HepG2 (cell line): ENCODE data around the gene TNP2. TPM values are rescaled to one million over a fixed set of nuclear protein-coding genes. Genes with fewer than 3 reads are reported as not detected.

ENCODE experiments used
- JARID2 ChIP-seq: sonication (generic); formaldehyde crosslinking; IDR thresholded peaks from 2 replicates; pipeline ENCODE4 v1.8.1; 2023; ENCODE audit warnings: missing genetic modification reagents, inconsistent platforms; ENCODE audit not compliant: insufficient replicate concordance
- KDM3A ChIP-seq: IDR thresholded peaks from 2 replicates; pipeline ENCODE4 v1.6.1; 2018; ENCODE audit warnings: low read depth, missing compliant biosample characterization
- NCOA1 ChIP-seq: sonication (generic); formaldehyde crosslinking; IDR thresholded peaks from 2 replicates; pipeline ENCODE4 v1.9.0; 2021; ENCODE audit warnings: missing genetic modification reagents
- NFKBIZ ChIP-seq: IDR thresholded peaks from 2 replicates; pipeline ENCODE4 v1.6.1; 2018; ENCODE audit warnings: missing genetic modification reagents, missing compliant biosample characterization
- NFYB ChIP-seq: sonication (generic); formaldehyde crosslinking; IDR thresholded peaks from 2 replicates; pipeline ENCODE4 v1.4.0; 2020; ENCODE audit warnings: missing genetic modification reagents
- RFX5 ChIP-seq: IDR thresholded peaks from 2 replicates; pipeline ENCODE4 v1.6.1; 2011; ENCODE audit warnings: low read depth, low read length, improper control_type of control experiment
- SYNCRIP ChIP-seq: fragments of 200-400 bp; formaldehyde crosslinking; IDR thresholded peaks from 2 replicates; pipeline ENCODE4 v1.6.1; 2018; ENCODE audit warnings: mild to moderate bottlenecking, low read depth, low read length; ENCODE audit not compliant: insufficient read depth
- TEAD2 ChIP-seq: sonication (generic); formaldehyde crosslinking; IDR thresholded peaks from 2 replicates; pipeline ENCODE4 v1.9.0; 2021; ENCODE audit warnings: missing genetic modification reagents
- ZBTB20 ChIP-seq: sonication (generic); formaldehyde crosslinking; IDR thresholded peaks from 2 replicates; pipeline ENCODE4 v1.8.1; 2023; ENCODE audit warnings: missing genetic modification reagents, low read depth, mild to moderate bottlenecking, borderline replicate concordance
- ZBTB8A ChIP-seq: sonication (generic); formaldehyde crosslinking; IDR thresholded peaks from 2 replicates; pipeline ENCODE4 v1.4.0; 2020; ENCODE audit warnings: mild to moderate bottlenecking, low read depth, missing genetic modification reagents, borderline replicate concordance
- ZFY ChIP-seq: sonication (generic); formaldehyde crosslinking; IDR thresholded peaks from 2 replicates; pipeline ENCODE4 v1.4.0; 2020; ENCODE audit warnings: missing genetic modification reagents
- ZNF121 ChIP-seq: sonication (generic); formaldehyde crosslinking; IDR thresholded peaks from 2 replicates; pipeline ENCODE4 v1.5.0; 2020; ENCODE audit warnings: mild to moderate bottlenecking, missing genetic modification reagents
- ZNF225 ChIP-seq: sonication (generic); formaldehyde crosslinking; IDR thresholded peaks from 2 replicates; pipeline ENCODE4 v1.4.0; 2020; ENCODE audit warnings: mild to moderate bottlenecking, missing genetic modification reagents
- ZNF234 ChIP-seq: sonication (generic); formaldehyde crosslinking; conservative IDR thresholded peaks from 2 replicates; pipeline ENCODE4 v1.5.1; 2020; ENCODE audit warnings: mild to moderate bottlenecking, missing genetic modification reagents
- ZNF317 ChIP-seq: sonication (generic); formaldehyde crosslinking; IDR thresholded peaks from 2 replicates; pipeline ENCODE4 v1.5.0; 2020; ENCODE audit warnings: mild to moderate bottlenecking, missing genetic modification reagents
- ZNF446 ChIP-seq: sonication (generic); formaldehyde crosslinking; IDR thresholded peaks from 2 replicates; pipeline ENCODE4 v1.5.0; 2020; ENCODE audit warnings: mild to moderate bottlenecking, missing genetic modification reagents
- ZNF556 ChIP-seq: sonication (generic); formaldehyde crosslinking; IDR thresholded peaks from 2 replicates; pipeline ENCODE4 v1.4.0; 2020; ENCODE audit warnings: mild to moderate bottlenecking, missing genetic modification reagents, borderline replicate concordance
- ZNF629 ChIP-seq: sonication (generic); formaldehyde crosslinking; conservative IDR thresholded peaks from 2 replicates; pipeline ENCODE4 v1.5.0; 2020; ENCODE audit warnings: missing genetic modification reagents
- polyA plus RNA-seq, 8 experiments: library from polyadenylated mRNA; depleted of rRNA in 3 of 8; stranded (reverse) in 7 of 8; unstranded in 1 of 8; fragments of >200 nt; fragmentation: Illumina TruSeq in 4 of 8; extraction: Trizol in 4 of 8; gene quantifications; 2 replicates each; pipeline versions ENCODE4 v1.2.1 to v1.2.3, GENCODE V29; 2011 to 2016; ENCODE audit warnings: low read depth in 4 of 8, missing spikeins in 1 of 8, mixed read lengths in 1 of 8; ENCODE audit not compliant: insufficient read depth in 1 of 8
- total RNA-seq, 5 experiments: library from RNA; depleted of rRNA; stranded (reverse); fragments of >200 nt; fragmentation: Illumina TruSeq; extraction: Trizol; gene quantifications; 2 replicates each; pipeline ENCODE4 v1.2.3, GENCODE V29; 2016; ENCODE audit warnings: low read depth in 1 of 5
- TF ChIP-seq, protein P1 (sequence below): sonication (generic); formaldehyde crosslinking; IDR thresholded peaks from 2 replicates; pipeline ENCODE4 v1.8.1; 2023; ENCODE audit warnings: mild to moderate bottlenecking, missing genetic modification reagents
- TF ChIP-seq, protein P2 (sequence below): sonication (generic); formaldehyde crosslinking; IDR thresholded peaks from 2 replicates; pipeline ENCODE4 v1.5.0; 2020; ENCODE audit warnings: missing genetic modification reagents
- TF ChIP-seq, protein P3 (sequence below): sonication (generic); formaldehyde crosslinking; IDR thresholded peaks from 2 replicates; pipeline ENCODE4 v1.4.0; 2020; ENCODE audit warnings: missing genetic modification reagents, borderline replicate concordance
- TF ChIP-seq, protein P4 (sequence below): sonication (generic); formaldehyde crosslinking; IDR thresholded peaks from 2 replicates; pipeline ENCODE4 v1.4.0; 2020; ENCODE audit warnings: mild to moderate bottlenecking, missing genetic modification reagents

Gene TNP2
- total and polyA plus RNA-seq, 2 of the 13 experiments (the other 11 are each of a cell fraction or from before 2014, with no cell fraction given), result not detected

GRCh38 chr16:11258553-11259492 is 10.3 kb downstream of the TNP2 start (continued):
- TF ChIP-seq, protein P1, sequence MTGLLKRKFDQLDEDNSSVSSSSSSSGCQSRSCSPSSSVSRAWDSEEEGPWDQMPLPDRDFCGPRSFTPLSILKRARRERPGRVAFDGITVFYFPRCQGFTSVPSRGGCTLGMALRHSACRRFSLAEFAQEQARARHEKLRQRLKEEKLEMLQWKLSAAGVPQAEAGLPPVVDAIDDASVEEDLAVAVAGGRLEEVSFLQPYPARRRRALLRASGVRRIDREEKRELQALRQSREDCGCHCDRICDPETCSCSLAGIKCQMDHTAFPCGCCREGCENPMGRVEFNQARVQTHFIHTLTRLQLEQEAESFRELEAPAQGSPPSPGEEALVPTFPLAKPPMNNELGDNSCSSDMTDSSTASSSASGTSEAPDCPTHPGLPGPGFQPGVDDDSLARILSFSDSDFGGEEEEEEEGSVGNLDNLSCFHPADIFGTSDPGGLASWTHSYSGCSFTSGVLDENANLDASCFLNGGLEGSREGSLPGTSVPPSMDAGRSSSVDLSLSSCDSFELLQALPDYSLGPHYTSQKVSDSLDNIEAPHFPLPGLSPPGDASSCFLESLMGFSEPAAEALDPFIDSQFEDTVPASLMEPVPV (CRISPR knock-in tag), result no peak
- TF ChIP-seq JARID2 (no peak), ZNF556 (CRISPR knock-in tag) (peak; percentile 37; the same call in 1 of the 2 replicates), ZNF446 (CRISPR knock-in tag) (0 out of 2 replicates have a peak, but pooled peaks have one; percentile 31), KDM3A (CRISPR knock-in tag) (0 out of 2 replicates have a peak, but pooled peaks have one; percentile 10), ZBTB20 (CRISPR knock-in tag) (peak; percentile 10; the same call in 1 of the 2 replicates), ZNF629 (CRISPR knock-in tag) (peak; percentile 6), RFX5 (no peak), ZNF121 (CRISPR knock-in tag) (peak; percentile 99), ZNF317 (no peak), TEAD2 (no peak), NFKBIZ (CRISPR knock-in tag) (peak; percentile 23; the same call in 1 of the 2 replicates), ZNF225 (CRISPR knock-in tag) (no peak), SYNCRIP (no peak), ZBTB8A (no peak), ZNF234 (CRISPR knock-in tag) (no peak), ZFY (CRISPR knock-in tag) (peak; percentile 40; the same call in 1 of the 2 replicates), NFYB (CRISPR knock-in tag) (no peak), NCOA1 (CRISPR knock-in tag) (0 out of 2 replicates have a peak, but pooled peaks have one; percentile 69)
- TF ChIP-seq, protein P2, sequence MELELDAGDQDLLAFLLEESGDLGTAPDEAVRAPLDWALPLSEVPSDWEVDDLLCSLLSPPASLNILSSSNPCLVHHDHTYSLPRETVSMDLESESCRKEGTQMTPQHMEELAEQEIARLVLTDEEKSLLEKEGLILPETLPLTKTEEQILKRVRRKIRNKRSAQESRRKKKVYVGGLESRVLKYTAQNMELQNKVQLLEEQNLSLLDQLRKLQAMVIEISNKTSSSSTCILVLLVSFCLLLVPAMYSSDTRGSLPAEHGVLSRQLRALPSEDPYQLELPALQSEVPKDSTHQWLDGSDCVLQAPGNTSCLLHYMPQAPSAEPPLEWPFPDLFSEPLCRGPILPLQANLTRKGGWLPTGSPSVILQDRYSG, result no peak
- TF ChIP-seq, protein P3, sequence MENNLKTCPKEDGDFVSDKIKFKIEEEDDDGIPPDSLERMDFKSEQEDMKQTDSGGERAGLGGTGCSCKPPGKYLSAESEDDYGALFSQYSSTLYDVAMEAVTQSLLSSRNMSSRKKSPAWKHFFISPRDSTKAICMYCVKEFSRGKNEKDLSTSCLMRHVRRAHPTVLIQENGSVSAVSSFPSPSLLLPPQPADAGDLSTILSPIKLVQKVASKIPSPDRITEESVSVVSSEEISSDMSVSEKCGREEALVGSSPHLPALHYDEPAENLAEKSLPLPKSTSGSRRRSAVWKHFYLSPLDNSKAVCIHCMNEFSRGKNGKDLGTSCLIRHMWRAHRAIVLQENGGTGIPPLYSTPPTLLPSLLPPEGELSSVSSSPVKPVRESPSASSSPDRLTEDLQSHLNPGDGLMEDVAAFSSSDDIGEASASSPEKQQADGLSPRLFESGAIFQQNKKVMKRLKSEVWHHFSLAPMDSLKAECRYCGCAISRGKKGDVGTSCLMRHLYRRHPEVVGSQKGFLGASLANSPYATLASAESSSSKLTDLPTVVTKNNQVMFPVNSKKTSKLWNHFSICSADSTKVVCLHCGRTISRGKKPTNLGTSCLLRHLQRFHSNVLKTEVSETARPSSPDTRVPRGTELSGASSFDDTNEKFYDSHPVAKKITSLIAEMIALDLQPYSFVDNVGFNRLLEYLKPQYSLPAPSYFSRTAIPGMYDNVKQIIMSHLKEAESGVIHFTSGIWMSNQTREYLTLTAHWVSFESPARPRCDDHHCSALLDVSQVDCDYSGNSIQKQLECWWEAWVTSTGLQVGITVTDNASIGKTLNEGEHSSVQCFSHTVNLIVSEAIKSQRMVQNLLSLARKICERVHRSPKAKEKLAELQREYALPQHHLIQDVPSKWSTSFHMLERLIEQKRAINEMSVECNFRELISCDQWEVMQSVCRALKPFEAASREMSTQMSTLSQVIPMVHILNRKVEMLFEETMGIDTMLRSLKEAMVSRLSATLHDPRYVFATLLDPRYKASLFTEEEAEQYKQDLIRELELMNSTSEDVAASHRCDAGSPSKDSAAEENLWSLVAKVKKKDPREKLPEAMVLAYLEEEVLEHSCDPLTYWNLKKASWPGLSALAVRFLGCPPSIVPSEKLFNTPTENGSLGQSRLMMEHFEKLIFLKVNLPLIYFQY (CRISPR knock-in tag), result no peak
- TF ChIP-seq, protein P4, sequence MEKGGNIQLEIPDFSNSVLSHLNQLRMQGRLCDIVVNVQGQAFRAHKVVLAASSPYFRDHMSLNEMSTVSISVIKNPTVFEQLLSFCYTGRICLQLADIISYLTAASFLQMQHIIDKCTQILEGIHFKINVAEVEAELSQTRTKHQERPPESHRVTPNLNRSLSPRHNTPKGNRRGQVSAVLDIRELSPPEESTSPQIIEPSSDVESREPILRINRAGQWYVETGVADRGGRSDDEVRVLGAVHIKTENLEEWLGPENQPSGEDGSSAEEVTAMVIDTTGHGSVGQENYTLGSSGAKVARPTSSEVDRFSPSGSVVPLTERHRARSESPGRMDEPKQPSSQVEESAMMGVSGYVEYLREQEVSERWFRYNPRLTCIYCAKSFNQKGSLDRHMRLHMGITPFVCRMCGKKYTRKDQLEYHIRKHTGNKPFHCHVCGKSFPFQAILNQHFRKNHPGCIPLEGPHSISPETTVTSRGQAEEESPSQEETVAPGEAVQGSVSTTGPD (CRISPR knock-in tag), result peak; percentile 63
